Measurements from ENCODE around the gene ZFHX3.

GRCh38 chr16:72854267-72854959 lies 193.5 kb downstream of the ZFHX3 start:
- TF ChIP-seq EP300 (IDR thresholded peaks at IDR 0.05; ENCODE audit: borderline replicate concordance) (no peak), EGR1 (IDR thresholded peaks at IDR 0.05) (no peak), NFIC (IDR thresholded peaks at IDR 0.05) (no peak), USF1 (IDR thresholded peaks at IDR 0.05) (no peak), FOXM1 (IDR thresholded peaks at IDR 0.05; ENCODE audit: borderline replicate concordance, low read depth) (no peak), CEBPB (IDR thresholded peaks at IDR 0.05) (no peak), RAD21 (IDR thresholded peaks at IDR 0.05; ENCODE audit: low read depth) (no peak)
- TF ChIP-seq, protein P1, sequence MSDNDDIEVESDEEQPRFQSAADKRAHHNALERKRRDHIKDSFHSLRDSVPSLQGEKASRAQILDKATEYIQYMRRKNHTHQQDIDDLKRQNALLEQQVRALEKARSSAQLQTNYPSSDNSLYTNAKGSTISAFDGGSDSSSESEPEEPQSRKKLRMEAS (IDR thresholded peaks at IDR 0.05), result no peak
